Ishikawa (cell line): Measurements from ENCODE around the gene BEND3.

Source experiments
- CEBPB ChIP-seq: IDR thresholded peaks from 2 replicates; pipeline ENCODE4 v1.6.1; 2012
- CREB1 ChIP-seq: IDR thresholded peaks from 2 replicates; pipeline ENCODE4 v1.6.1; 2012; ENCODE audit warnings: low read depth
- EGR1 ChIP-seq: IDR thresholded peaks from 2 replicates; pipeline ENCODE4 v1.6.1; 2012
- EP300 ChIP-seq: IDR thresholded peaks from 2 replicates; pipeline ENCODE4 v1.6.1; 2012; ENCODE audit warnings: borderline replicate concordance
- FOXM1 ChIP-seq: IDR thresholded peaks from 2 replicates; pipeline ENCODE4 v1.6.1; 2012; ENCODE audit warnings: low read depth, borderline replicate concordance
- MAX ChIP-seq: IDR thresholded peaks from 2 replicates; pipeline ENCODE4 v1.6.1; 2012
- NFIC ChIP-seq: IDR thresholded peaks from 2 replicates; pipeline ENCODE4 v1.6.1; 2012
- RAD21 ChIP-seq: IDR thresholded peaks from 2 replicates; pipeline ENCODE4 v1.6.1; 2012; ENCODE audit warnings: low read depth
- REST ChIP-seq: IDR thresholded peaks from 2 replicates; pipeline ENCODE4 v1.6.1; 2012; ENCODE audit warnings: low read depth, mild to moderate bottlenecking
- TAF1 ChIP-seq: IDR thresholded peaks from 2 replicates; pipeline ENCODE4 v1.6.1; 2012; ENCODE audit warnings: low read depth, mild to moderate bottlenecking
- TCF12 ChIP-seq: IDR thresholded peaks from 2 replicates; pipeline ENCODE4 v1.6.1; 2012; ENCODE audit warnings: low read depth
- TEAD4 ChIP-seq: IDR thresholded peaks from 2 replicates; pipeline ENCODE4 v1.6.1; 2012
- YY1 ChIP-seq: IDR thresholded peaks from 2 replicates; pipeline ENCODE4 v1.6.1; 2012; ENCODE audit warnings: low read depth
- ZBTB7A ChIP-seq: IDR thresholded peaks from 2 replicates; pipeline ENCODE4 v1.6.1; 2012; ENCODE audit warnings: low read depth
- TF ChIP-seq, protein P1 (sequence below): IDR thresholded peaks from 2 replicates; pipeline ENCODE4 v1.6.1; 2012

BEND3 gene

DNA sequence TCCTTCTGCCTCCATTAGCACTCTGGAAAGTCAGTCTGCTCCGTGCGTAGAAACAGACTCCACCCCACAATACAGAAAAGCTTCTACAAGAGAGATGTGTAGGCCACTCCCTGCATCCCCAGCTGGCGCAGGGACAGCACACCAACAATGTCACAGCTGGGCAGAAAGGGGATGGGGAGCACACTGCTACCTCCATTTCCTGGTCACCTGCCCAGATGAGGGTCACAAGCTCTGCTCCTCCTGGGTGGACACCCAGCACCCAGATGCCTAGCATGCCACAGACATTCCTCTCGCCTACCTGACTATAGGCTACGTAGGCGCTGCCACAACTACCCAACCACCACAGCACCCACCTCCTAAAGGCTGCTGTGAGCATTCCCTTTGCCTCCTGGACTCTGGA, 12.2 kb downstream of the BEND3 start:
- TF ChIP-seq, protein P1, sequence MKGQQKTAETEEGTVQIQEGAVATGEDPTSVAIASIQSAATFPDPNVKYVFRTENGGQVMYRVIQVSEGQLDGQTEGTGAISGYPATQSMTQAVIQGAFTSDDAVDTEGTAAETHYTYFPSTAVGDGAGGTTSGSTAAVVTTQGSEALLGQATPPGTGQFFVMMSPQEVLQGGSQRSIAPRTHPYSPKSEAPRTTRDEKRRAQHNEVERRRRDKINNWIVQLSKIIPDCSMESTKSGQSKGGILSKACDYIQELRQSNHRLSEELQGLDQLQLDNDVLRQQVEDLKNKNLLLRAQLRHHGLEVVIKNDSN, result peak; percentile 53
- TF ChIP-seq MAX (0 out of 2 replicates have a peak, but pooled peaks have one; percentile 25), EP300 (0 out of 2 replicates have a peak, but pooled peaks have one; percentile 18), TEAD4 (peak; percentile 95), CREB1 (no peak)

- TF ChIP-seq TAF1, result no peak
- no peak for TF ChIP-seq TEAD4
- no peak for TF ChIP-seq RAD21
- TF ChIP-seq, protein P1, result no peak
- no peak for TF ChIP-seq CEBPB
- TF ChIP-seq MAX, result no peak; the same call in 1 of the 2 replicates
Observed at GRCh38 chr6:107102414-107102805, 12.9 kb downstream of the BEND3 start.

- TF ChIP-seq TEAD4, result peak; percentile 40
- no peak for TF ChIP-seq YY1
Observed at GRCh38 chr6:107101686-107102413, 13.5 kb downstream of the BEND3 start.

- TF ChIP-seq ZBTB7A, result no peak
- TF ChIP-seq TAF1, result no peak
- TF ChIP-seq, protein P1, result no peak
- no peak for TF ChIP-seq TCF12
- no peak for TF ChIP-seq YY1
- no peak for TF ChIP-seq REST
- TF ChIP-seq TEAD4, result no peak
- TF ChIP-seq RAD21, result no peak
- TF ChIP-seq EP300, result no peak
- no peak for TF ChIP-seq NFIC
- no peak for TF ChIP-seq FOXM1
- TF ChIP-seq MAX, result no peak
- no peak for TF ChIP-seq CREB1
- TF ChIP-seq EGR1, result no peak
- no peak for TF ChIP-seq CEBPB
Observed at GRCh38 chr6:107101211-107101610, 14.1 kb downstream of the BEND3 start.

DNA sequence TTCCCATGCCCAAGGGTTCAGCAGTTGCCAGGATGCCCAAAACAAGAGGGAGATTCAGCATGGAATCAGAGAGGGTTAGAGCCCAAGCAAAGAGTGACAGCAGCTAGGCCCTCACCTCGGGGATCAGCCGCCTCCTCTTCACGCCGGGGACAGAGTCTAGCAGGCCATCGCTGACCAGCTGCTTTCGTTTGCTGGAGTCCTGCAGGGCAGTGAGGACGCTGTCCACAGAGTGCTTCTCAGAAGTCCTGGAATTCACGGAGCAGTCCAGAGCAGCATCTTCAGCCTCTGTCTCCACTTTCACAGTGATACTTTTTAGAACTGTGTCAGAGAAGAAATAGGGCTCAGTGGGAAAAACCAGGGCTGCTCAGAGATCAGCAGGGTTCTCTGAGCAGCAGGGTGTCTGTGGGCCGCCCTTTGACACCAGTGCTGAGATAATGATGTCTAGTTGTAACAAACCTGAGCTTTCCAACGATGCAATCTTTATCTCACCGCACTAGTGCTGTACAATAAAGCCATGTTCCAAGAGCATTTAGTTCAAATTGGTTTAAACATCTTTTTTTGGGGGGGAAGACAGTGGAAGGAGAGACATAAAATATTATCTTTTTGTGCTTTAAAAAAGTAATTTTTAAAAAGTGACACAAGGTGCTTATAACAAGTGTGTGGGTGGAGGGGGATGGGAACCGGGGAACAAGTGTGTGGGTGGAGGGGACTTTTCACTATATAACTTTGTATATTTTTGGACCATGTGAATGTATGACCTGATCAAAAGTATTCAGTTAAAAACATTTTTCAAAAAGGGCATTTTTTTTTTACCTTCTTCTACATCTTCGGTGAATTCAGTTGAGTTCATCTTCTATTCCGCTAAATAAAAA, 16.6 kb downstream of the BEND3 start:
- TF ChIP-seq NFIC, result no peak
- TF ChIP-seq YY1, result no peak
- TF ChIP-seq EGR1, result no peak
- no peak for TF ChIP-seq TCF12
- TF ChIP-seq TAF1, result no peak
- TF ChIP-seq MAX, result no peak

DNA sequence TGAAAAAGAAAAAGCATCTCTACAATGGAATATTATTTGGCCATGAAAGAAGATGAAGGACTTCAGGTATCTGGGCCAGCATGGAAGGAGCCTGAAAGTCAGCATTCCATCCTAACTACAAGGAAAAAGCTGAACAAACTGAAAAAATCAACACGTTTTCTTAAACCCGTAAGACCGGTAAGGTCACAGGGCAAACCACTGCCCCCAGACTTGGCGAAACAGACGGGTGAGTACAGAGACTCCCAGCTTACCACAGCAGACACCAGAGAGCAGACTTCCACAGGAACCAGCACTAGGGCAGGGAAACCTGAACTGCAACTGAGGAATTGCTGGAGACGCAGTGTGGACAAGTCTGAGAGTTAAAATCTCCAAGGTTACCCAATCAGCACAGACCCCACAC, 31.4 kb downstream of the BEND3 start:
- TF ChIP-seq MAX, result no peak
- no peak for TF ChIP-seq EGR1
- TF ChIP-seq FOXM1, result no peak
- no peak for TF ChIP-seq EP300
- TF ChIP-seq RAD21, result no peak
- no peak for TF ChIP-seq CEBPB
- TF ChIP-seq NFIC, result no peak
- no peak for TF ChIP-seq TAF1
- no peak for TF ChIP-seq CREB1
- no peak for TF ChIP-seq TEAD4
- no peak for TF ChIP-seq ZBTB7A
